HL-60/S4 treated with phorbol 12-myristate 13-acetate at 8.2 ng/mL for 4 days and 3 days (cell line): ENCODE results near the gene TAOK1.

Experiments
- in situ Hi-C: fragments of 300-500 bp; cut with MboI; formaldehyde crosslinking; loops from 2 replicates; pipeline ENCODE4 v1.15.0; 2022; ENCODE audit warnings: low sequenced_read_pairs

Gene TAOK1

DNA sequence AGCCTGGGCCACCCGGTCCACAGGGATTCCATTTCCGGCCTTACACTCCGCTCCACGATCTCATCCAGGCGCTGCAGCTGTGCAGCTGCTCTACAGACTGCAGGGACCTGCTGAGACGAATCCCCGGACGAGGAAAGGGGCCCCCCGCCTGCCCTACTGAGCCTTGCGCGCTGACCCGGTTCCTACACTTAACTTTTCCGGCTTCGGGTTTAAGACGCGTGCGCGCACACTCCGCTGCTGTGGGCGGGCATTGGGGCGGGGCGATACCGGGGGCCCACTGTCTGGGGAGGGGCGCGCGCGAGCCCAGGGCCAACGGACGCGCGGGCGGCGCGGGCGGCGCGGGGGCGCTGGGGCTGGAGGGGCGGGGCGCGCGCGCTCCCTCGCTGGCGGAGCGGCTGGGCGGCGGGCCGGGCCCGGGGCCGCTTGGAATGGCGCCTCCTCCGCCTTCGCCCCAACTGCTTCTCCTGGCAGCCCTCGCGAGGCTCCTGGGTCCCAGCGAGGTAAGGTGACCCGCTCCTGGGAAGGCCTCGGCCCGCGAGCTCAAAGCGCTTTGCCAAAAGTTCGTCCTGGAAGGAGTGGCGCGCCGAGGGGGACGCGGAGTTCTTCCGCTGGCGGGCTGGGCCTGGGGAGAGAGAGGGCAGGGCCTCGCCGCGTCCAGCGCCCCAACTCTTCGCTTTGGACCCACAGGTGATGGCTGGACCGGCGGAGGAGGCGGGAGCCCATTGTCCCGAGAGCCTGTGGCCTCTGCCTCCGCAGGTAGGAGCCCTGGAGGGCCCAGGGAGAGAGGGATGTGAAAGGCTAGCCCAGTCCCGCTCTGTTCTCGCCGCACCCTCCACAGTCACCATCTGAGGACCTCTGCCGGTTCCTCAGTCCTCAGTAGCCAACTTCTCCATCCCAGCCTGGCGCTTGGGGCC, 178.4 kb downstream of the TAOK1 start, which contains the start of gene TP53I13:
TSS of gene TP53I13 (plus strand) at position 371 of the 914 bp plus-strand sequence. CDS start at position 429, 58 bp downstream.
- in situ Hi-C loops: no loop called here

- in situ Hi-C loops: no loop called here
Observed at GRCh38 chr17:29569245-29569950, 179.2 kb downstream of the TAOK1 start.

DNA sequence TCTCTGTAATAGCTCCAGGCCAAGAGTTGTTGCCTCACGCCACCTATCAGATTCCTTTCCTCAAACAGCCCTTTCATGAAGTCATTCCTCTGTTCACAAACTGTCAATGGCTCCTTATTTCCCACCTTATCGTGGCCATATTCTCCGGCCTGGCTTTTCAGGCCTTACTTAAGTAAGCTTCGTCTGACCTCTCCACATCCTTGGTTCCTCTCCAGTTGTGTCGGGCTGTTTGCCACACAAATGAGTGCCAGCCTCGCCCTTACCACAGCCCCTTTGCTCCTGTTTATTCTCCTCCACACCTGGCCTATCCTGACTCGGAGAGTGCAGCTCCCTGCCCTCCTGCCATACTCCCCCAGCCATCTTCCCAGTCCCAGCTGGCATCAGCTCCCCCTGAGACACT, 180.4 kb downstream of the TAOK1 start:
- in situ Hi-C loops: no loop called here

DNA sequence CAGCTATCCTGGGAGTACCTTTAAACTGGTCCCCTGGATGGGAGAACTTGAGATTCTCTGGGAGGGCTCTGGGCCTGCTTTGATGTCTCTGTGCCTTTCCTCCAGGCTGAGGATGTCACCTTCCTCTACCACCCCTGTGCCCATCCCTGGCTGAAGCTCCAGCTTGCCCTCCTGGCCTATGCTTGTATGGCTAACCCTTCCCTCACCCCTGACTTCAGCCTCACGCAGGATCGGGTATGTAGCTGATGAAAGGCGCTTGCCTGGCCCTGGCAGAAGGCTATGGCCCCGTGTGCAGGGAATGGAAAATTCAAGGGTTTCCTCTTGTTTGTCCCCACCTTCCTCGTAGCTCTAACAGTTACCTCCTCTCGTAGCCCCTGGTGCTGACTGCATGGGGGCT, 181.3 kb downstream of the TAOK1 start:
- in situ Hi-C loops: no loop called here

DNA sequence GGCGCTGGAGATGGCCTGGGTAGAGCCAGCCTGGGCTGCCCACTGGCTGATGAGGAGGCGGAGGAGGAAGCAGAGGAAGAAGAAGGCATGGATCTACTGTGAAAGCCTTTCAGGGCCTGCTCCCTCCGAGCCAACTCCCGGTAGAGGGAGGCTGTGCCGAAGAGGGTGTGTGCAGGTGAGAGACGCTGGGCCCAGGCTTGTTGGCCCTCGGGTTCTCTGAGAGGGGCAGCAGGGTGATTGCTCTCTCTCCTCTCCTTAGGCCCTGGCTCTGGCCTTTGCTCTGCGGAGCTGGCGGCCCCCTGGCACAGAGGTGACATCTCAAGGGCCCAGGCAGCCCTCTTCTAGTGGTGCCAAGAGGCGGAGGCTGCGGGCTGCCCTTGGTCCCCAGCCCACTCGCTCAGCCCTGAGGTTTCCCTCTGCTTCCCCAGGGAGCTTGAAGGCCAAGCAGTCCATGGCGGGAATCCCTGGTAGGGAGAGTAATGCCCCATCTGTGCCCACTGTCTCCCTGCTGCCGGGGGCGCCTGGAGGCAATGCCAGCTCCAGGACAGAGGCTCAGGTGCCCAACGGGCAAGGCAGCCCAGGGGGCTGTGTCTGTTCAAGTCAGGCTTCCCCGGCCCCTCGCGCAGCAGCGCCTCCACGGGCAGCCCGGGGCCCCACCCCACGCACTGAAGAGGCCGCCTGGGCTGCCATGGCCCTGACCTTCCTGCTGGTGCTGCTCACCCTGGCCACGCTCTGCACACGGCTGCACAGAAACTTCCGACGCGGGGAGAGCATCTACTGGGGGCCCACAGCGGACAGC, 181.9 kb downstream of the TAOK1 start:
- in situ Hi-C loops: no loop called here

DNA sequence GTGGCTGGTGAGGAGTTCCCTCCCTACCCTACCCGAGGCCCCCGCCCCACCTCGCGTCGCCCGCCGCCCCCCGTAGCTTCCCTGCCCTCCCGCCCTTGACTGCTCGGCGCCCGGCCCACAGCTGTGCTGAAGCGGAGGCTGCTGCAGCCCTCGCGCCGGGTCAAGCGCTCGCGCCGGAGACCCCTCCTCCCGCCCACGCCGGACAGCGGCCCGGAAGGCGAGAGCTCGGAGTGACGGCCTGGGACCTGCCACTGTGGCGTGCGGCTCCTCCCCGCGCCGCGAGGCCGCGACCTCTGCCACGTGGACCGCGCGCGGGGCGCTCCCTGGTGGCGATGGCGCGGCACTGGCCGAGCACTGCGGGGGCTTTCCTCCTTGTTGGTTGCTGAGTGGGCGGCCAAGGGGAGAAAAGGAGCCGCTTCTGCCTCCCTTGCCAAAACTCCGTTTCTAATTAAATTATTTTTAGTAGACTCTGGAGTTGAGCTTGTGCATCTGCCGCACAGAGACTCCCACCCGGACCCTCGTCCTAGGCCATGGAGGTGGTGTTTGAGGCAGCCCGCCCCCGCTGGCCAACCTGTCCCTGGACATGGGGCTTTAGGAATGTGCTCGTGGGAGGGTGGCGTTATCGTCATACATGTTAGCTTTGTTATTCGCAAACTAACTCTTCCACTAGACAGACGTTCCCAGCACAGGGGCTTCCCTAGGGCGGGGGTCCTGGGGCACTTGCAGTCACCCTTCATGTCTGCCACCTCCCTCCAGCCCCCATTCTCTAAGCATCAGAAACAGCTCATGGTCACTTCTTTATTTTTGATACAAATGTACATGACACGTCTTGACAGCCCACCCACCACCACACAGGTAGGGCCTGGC, 182.8 kb downstream of the TAOK1 start:
- in situ Hi-C loops: no loop called here

DNA sequence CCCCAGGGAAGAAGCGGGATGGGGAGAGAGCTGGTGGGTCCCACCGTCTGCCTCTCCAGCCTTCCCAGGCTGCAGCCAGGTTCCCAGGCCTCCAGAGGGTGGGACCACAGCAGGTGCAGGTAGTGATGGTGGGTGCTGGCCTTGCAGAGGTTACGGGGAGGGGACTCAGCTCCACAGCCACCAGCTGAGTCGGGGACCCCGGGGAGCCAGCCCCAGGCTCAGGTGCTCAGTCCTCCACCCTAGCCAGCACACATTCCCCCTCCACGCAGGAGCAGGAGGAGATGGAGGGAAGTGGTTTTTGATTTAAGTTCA, 183.4 kb downstream of the TAOK1 start:
- in situ Hi-C loops: no loop called here

DNA sequence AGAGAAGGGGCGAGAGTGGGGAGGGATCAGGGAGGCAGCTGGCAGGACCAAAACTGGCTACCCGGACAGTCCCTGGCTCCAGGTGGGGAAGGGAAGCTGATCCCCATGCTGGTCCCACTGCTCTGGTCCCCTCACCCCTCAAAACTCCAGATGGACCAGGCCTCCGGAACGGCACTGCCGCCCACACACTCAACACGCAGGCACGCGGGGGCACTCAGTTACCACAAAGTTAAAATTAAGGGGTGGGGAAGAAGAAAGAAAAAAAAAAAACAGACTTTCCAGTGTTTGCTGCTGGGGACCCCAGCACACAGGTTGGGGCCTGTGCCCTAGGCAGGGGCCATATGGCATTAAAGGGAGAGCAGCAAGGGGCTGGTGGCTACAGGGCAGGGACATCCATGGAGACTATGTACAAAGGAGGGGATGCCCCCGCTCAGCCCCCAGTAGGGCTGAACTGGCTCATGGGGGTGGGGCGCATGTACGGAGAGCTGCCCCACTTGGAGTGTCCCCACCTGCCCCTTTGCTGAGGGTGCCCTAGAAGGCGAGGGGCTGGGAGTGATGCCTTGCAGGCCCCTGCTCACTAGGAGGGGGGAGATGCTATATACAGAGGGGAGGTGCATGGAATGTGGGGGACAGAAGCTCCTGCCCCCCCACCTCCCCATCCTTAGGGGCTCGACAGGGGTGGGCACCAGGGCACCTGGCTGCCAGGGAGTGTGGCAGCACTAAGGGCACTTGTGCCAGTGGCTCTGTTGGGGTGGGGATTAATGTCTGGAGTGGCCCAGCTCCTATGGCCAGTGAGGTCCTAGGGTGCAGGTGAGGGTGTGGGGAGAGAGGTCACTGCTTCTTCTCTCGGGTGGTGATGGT, 183.9 kb downstream of the TAOK1 start:
- in situ Hi-C loops: no loop called here

DNA sequence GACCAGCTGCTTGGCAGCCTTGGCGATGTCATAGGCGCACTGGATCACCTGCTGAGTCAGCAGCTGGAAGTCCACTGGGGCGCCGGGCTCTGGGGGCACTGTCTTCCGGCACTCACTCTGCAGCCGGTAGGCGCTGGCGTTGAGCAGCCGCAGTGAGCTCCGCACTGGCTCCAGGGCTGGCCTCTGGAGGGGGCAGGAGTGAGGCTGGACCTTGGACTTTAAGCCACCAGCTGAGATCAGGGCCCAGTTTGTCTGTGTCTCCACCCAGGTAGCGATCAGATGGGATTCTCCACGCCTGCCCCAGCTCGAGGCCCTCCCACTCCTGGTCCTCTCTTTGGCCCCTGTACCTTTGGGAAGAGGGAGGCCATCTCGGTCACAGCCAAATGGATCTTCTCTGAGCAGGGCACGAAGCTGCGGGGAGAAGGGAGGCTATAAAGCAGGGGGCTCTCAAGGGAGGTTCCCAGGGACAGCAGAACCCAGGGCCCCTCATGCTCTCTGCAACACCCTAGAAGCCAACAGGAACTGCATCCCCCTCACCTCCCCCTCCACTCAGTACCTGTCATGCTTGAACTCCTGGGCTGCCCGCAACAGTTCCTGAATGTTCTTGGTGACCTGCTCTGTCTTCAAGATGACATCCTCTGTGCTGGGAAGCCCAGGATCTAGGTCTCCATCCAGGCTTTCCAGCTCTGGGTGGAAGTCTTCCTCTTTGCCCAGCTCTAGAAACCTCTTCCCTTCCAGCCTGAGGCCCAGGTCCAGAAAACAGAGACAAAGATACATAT, 184.8 kb downstream of the TAOK1 start:
- in situ Hi-C loops: no loop called here

DNA sequence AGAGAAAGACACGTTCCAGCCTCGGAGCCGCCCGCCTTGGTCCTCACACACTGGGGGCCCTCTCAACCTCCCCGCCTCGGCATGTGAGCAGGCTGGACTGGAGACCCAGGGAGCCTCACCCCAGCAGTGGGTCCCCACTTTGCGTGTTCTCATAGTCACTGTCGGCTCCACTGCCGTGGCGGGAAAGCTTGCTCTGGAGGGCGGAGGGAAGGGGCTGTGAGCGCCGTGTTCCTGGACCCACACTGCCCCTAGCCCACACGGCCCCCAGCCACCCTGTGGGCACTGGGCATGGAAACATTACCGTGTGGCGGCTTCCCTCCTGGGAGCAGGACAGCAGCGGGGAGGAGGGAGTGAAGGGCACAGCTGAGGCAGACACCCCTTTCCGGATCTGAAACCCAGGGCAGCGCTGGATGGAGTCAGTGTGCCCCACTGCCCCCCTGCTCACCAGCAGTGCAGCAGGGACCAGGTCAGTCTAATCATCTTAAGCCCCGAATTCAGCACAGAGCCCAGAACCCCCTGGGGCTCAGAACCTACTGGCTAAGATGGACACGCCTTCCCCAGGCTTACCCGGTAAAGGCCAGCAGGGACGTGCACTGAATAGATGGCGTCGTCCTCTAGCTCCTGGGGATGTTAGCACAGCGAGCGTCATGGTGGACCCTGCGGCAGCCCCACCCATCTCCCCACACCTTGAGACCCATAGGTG, 185.5 kb downstream of the TAOK1 start:
- in situ Hi-C loops: no loop called here

DNA sequence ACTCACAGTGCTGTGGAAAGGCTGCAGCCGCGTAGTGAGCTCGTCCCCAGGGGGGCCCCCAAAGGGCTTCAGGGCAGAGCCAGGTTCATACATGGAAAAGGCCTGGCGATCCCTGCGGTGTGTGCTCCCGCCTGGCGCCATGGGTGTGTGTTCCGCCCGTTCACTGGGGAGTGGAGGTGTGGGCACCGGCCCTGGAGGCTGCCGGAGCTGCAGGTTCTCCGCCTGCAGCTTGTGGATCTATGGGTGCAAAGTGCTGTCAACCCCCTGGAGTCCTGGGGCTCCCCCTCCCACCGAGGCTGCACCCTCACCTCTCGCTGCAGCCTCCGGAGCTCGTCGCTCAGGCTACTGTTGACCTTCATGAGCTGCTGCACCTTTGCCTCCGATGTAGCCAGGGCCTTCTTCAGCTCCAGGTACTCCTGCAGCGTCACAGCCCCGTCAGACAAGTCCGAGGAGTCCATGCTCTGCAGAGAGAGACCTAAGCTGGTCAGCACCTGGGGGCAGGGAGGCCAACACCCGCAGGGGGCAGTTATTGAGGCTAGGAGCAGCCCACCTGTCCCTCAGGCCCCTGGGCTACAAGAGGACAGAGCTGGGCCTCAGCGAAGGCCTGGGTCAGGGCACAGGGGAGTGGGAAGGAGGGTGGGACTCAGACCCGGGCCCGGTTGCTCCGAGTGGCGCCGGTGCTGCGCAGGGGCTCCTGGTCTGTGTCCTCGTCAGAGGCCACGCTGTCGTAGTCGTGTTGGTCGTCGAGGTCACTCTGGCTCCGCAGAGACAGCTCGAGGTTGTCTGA, 186.2 kb downstream of the TAOK1 start:
- in situ Hi-C loops: no loop called here

GRCh38 chr17:29577001-29577370, 186.8 kb downstream of the TAOK1 start:
- in situ Hi-C loops: no loop called here

DNA sequence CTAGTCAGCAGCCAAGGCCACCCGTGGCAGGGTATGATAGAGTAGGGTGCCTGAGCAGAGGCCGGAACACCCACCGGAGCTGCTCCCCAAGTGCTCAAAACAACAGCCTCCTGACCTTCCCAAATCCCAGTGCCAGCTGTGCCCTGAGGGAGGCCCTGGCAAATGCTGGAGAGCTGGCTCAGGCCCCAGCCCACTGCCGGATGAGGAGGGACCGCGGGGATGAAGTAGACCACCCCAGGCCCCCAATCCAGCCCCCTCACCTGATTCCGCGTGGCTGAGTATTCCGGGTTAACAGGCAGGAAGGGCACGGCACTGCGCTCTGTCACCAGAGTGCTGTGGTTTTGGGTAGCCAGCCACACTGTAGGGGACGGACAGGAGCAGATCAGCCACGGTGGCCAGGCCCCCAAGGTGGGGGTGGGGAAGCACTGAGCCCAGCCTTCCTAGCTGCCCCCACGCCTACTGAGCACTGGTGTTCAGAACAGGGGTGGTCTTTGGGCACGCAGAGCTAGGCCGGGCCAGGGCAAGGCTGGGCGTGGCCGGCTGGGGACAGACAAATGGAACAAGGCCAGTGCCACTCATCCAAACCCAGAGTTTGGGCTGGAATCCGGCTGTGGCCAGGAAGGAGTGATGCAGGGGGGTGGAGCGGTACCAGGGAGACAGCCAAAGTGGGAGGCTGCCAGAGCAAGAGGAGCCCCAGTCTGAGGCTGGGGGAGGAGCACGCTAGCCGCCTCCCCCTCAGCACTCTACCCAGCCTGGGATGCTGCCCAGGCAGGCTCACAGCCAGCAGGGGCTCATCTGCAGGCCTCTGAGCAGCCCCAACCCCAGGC, 187.4 kb downstream of the TAOK1 start:
- in situ Hi-C loops: no loop called here

- in situ Hi-C loops: no loop called here
Observed at GRCh38 chr17:29578626-29579485, 188.7 kb downstream of the TAOK1 start.

- in situ Hi-C loops: no loop called here
Observed at GRCh38 chr17:29579866-29580771, 190.0 kb downstream of the TAOK1 start.
